HepG2 (cell line): ENCODE measurements around the gene MCF2L. TPM values are rescaled to one million over a fixed set of nuclear protein-coding genes. Genes with fewer than 3 reads are reported as not detected.

Experiments used
- ATAC-seq: fragments of 200-7000 bp; cut with Tn5 transposase; 3 replicates; pipeline ENCODE4 v1.9.1; 2020; ENCODE audit warnings: mild to moderate bottlenecking, moderate library complexity
- BruUV-seq: library from RNA; stranded (reverse); fragments of 400-500 nt; replicated peaks from 2 replicates; lab custom pipeline; 2021; lab: Mats Ljungman, UMichigan
- CTCF ChIA-PET: fragments of 300-600 bp; formaldehyde crosslinking; extraction: SDS; loops from one replicate; lab custom pipeline; 2021; ENCODE audit warnings: low total read pairs, inconsistent platforms, low intra/inter-chr PET ratio; lab: Yijun Ruan, JAX
- POLR2A ChIA-PET: fragments of 350-600 bp; sonication (Branson Sonifier 250); formaldehyde crosslinking; loops from one replicate; lab custom pipeline; 2020; ENCODE audit warnings: antibody characterized with exemption, inconsistent platforms; lab: Yijun Ruan, JAX
- DNase-seq: peaks from one replicate; pipeline ENCODE4 v3.0.0-alpha.2; 2015; ENCODE audit warnings: low spot score
- FAIRE-seq: peaks from 3 replicates; lab custom pipeline; 2011; peaks lifted over from hg19 to GRCh38; lab: Jason Lieb, UNC
- H2AFZ ChIP-seq: one replicate; pipeline ENCODE4 v1.6.1; 2011; ENCODE audit warnings: low read length, inconsistent platforms
- H3K27ac ChIP-seq: fragments of 300-600 bp; 3 replicates; pipeline ENCODE4 v1.8.0; 2011; ENCODE audit warnings: mixed run types, mild to moderate bottlenecking, mixed read lengths, low read length, inconsistent platforms; ENCODE audit not compliant: insufficient read depth; ENCODE audit errors: extremely low read length
- H3K27me3 ChIP-seq, 2 experiments: fragments of 200-600 bp in 1 of 2; 2 replicates in 1 of 2; 3 replicates in 1 of 2; pipeline versions ENCODE4 v1.6.0 to v1.8.0; 2011; ENCODE audit warnings: low read length in 2 of 2, mild to moderate bottlenecking in 2 of 2, moderate library complexity in 2 of 2, inconsistent platforms in 1 of 2; ENCODE audit not compliant: insufficient read depth in 2 of 2, control insufficient read depth in 1 of 2
- H3K36me3 ChIP-seq, 2 experiments: fragments of 200-600 bp in 1 of 2; replicated peaks in 1 of 2; 2 replicates in 1 of 2; 3 replicates in 1 of 2; pipeline versions ENCODE4 v1.5.1 to v1.8.0; 2011; ENCODE audit warnings: low read length in 2 of 2, inconsistent platforms in 1 of 2; ENCODE audit not compliant: insufficient read depth in 2 of 2, control insufficient read depth in 1 of 2
- H3K4me1 ChIP-seq: 2 replicates; pipeline ENCODE4 v1.5.1; 2012; ENCODE audit warnings: low read length, inconsistent platforms; ENCODE audit not compliant: insufficient read depth
- H3K4me2 ChIP-seq: 2 replicates; pipeline ENCODE4 v1.6.0; 2011; ENCODE audit warnings: low read depth, low read length, inconsistent platforms
- H3K4me3 ChIP-seq, 3 experiments: fragments of 200-600 bp in 1 of 3; sonication (generic), shearing (Covaris generic) in 1 of 3; replicated peaks in 1 of 3; 2 replicates each; pipeline ENCODE4 v1.5.1; 2011 to 2016; ENCODE audit warnings: low read length in 3 of 3, inconsistent platforms in 2 of 3, low read depth in 2 of 3, mild to moderate bottlenecking in 2 of 3, control low read depth in 1 of 3, mixed read lengths in 1 of 3; ENCODE audit not compliant: insufficient read depth in 1 of 3
- H3K79me2 ChIP-seq: one replicate; pipeline ENCODE4 v1.6.1; 2011; ENCODE audit warnings: low read length, inconsistent platforms; ENCODE audit not compliant: insufficient read depth
- H3K9ac ChIP-seq: 2 replicates; pipeline ENCODE4 v1.6.0; 2011; ENCODE audit warnings: mild to moderate bottlenecking, low read depth, low read length, inconsistent platforms; ENCODE audit not compliant: insufficient read depth
- H3K9me3 ChIP-seq: 2 replicates; pipeline ENCODE4 v1.5.1; 2012; ENCODE audit warnings: mild to moderate bottlenecking, low read length
- H4K20me1 ChIP-seq: 2 replicates; pipeline ENCODE4 v1.6.0; 2011; ENCODE audit warnings: inconsistent platforms, mild to moderate bottlenecking, low read length, moderate library complexity; ENCODE audit not compliant: insufficient read depth
- AGO2 ChIP-seq: fragments of 200-400 bp; formaldehyde crosslinking; optimal IDR thresholded peaks from 2 replicates; pipeline ENCODE3; 2017; ENCODE audit warnings: mild to moderate bottlenecking, low read depth, low read length, moderate library complexity
- AKAP8 ChIP-seq: sonication (generic); formaldehyde crosslinking; IDR thresholded peaks from 2 replicates; pipeline ENCODE4 v1.5.1; 2020; ENCODE audit warnings: mild to moderate bottlenecking, missing genetic modification reagents
- HNRNPK ChIP-seq: fragments of 200-400 bp; formaldehyde crosslinking; IDR thresholded peaks from 2 replicates; pipeline ENCODE4 v1.6.1; 2018; ENCODE audit warnings: low read length, low read depth, moderate library complexity, mild to moderate bottlenecking; ENCODE audit not compliant: poor library complexity, severe bottlenecking
- HNRNPUL1 ChIP-seq: fragments of 200-400 bp; formaldehyde crosslinking; IDR thresholded peaks from 2 replicates; pipeline ENCODE4 v1.6.1; 2017; ENCODE audit warnings: low read depth, mild to moderate bottlenecking, low read length, moderate library complexity
- JARID2 ChIP-seq: sonication (generic); formaldehyde crosslinking; IDR thresholded peaks from 2 replicates; pipeline ENCODE4 v1.8.1; 2023; ENCODE audit warnings: missing genetic modification reagents, inconsistent platforms; ENCODE audit not compliant: insufficient replicate concordance
- MXD3 ChIP-seq: IDR thresholded peaks from 2 replicates; pipeline ENCODE4 v1.6.1; 2016; ENCODE audit warnings: mild to moderate bottlenecking, missing biosample characterization, missing genetic modification reagents
- NCOA1 ChIP-seq: sonication (generic); formaldehyde crosslinking; IDR thresholded peaks from 2 replicates; pipeline ENCODE4 v1.9.0; 2021; ENCODE audit warnings: missing genetic modification reagents
- RELA ChIP-seq: sonication (generic); formaldehyde crosslinking; IDR thresholded peaks from 2 replicates; pipeline ENCODE4 v1.4.0; 2020; ENCODE audit warnings: missing genetic modification reagents
- SRY ChIP-seq: sonication (generic); formaldehyde crosslinking; IDR thresholded peaks from 2 replicates; pipeline ENCODE4 v1.8.0; 2022; ENCODE audit warnings: mild to moderate bottlenecking, missing genetic modification reagents
- TFDP2 ChIP-seq: sonication (generic); formaldehyde crosslinking; IDR thresholded peaks from 2 replicates; pipeline ENCODE4 v1.4.0; 2020; ENCODE audit warnings: missing genetic modification reagents
- ZNF746 ChIP-seq: sonication (generic); formaldehyde crosslinking; IDR thresholded peaks from 2 replicates; pipeline ENCODE4 v1.8.0; 2022; ENCODE audit warnings: mild to moderate bottlenecking, missing genetic modification reagents
- WGBS: methylation state at CpG from one replicate; pipeline ENCODE4 v1.1.6; 2017; ENCODE audit warnings: low lambda C conversion rate; 5-methylcytosine and 5-hydroxymethylcytosine counted together
- in situ Hi-C: cut with HindIII; loops from 2 replicates; pipeline ENCODE4 v1.10.0; 2017; ENCODE audit warnings: low pct_unique_long_range_greater_than_20kb; ENCODE audit not compliant: extremely low pct_ligation_motif_present
- intact Hi-C: fragments of 100-400 bp; cut with micrococcal nuclease; formaldehyde crosslinking; loops from one replicate; pipeline ENCODE4 v1.10.0; 2022; ENCODE audit not compliant: unreplicated experiment
- polyA plus RNA-seq, 8 experiments: library from polyadenylated mRNA; depleted of rRNA in 3 of 8; stranded (reverse) in 7 of 8; unstranded in 1 of 8; fragments of >200 nt; fragmentation: Illumina TruSeq in 4 of 8; extraction: Trizol in 4 of 8; gene quantifications; 2 replicates each; pipeline versions ENCODE4 v1.2.1 to v1.2.3, GENCODE V29; 2011 to 2016; ENCODE audit warnings: low read depth in 4 of 8, missing spikeins in 1 of 8, mixed read lengths in 1 of 8; ENCODE audit not compliant: insufficient read depth in 1 of 8
- total RNA-seq, 5 experiments: library from RNA; depleted of rRNA; stranded (reverse); fragments of >200 nt; fragmentation: Illumina TruSeq; extraction: Trizol; gene quantifications; 2 replicates each; pipeline ENCODE4 v1.2.3, GENCODE V29; 2016; ENCODE audit warnings: low read depth in 1 of 5
- TF ChIP-seq, protein P1 (sequence below), 2 experiments: sonication (generic) in 1 of 2; formaldehyde crosslinking in 1 of 2; IDR thresholded peaks; 2 replicates each; pipeline versions ENCODE4 v1.5.1 to v1.6.1; 2011 to 2020; ENCODE audit warnings: borderline replicate concordance in 1 of 2, low read depth in 1 of 2, low read length in 1 of 2, mild to moderate bottlenecking in 1 of 2, missing genetic modification reagents in 1 of 2, moderate library complexity in 1 of 2

Gene MCF2L
- total and polyA plus RNA-seq, 2 of the 13 experiments (the other 11 are each of a cell fraction or from before 2014, with no cell fraction given) = 19.4 to 28.4 TPM

GRCh38 chr13:113093580-113094409 lies 124.8 kb downstream of the MCF2L start:
- Histone ChIP-seq H2AFZ (no peak overlapping the region), H3K9me3 (no peaks in the 10 kb centered on the region), H3K27me3 (no peaks in the 10 kb centered on the region), H3K36me3 (peaks cover 0 to 9% of the 10 kb centered on the region in 2 experiments; a peak in 3 of 5 replicates), H3K4me2 (no peak overlapping the region), H3K79me2 (no peaks in the 10 kb centered on the region), H3K9ac (no peak overlapping the region), H3K27ac (no peak overlapping the region), H3K4me1 (no peaks in the 10 kb centered on the region), H4K20me1 (no peaks in the 10 kb centered on the region), H3K4me3 (no peak overlapping the region)
- TF ChIP-seq SRY (no peak), ZNF746 (CRISPR knock-in tag) (no peak), NCOA1 (CRISPR knock-in tag) (no peak), TFDP2 (no peak), RELA (CRISPR knock-in tag) (no peak), JARID2 (no peak), MXD3 (CRISPR knock-in tag) (no peak), AGO2 (peak; percentile 77), AKAP8 (CRISPR knock-in tag) (0 out of 2 replicates have a peak, but pooled peaks have one; percentile 29), HNRNPK (no peak), HNRNPUL1 (no peak)
- TF ChIP-seq, protein P1, sequence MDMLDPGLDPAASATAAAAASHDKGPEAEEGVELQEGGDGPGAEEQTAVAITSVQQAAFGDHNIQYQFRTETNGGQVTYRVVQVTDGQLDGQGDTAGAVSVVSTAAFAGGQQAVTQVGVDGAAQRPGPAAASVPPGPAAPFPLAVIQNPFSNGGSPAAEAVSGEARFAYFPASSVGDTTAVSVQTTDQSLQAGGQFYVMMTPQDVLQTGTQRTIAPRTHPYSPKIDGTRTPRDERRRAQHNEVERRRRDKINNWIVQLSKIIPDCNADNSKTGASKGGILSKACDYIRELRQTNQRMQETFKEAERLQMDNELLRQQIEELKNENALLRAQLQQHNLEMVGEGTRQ (IDR thresholded peaks at IDR 0.05; ENCODE audit: low read depth, low read length) = no peak
- TF ChIP-seq, protein P1 (CRISPR knock-in tag; IDR thresholded peaks at IDR 0.05; ENCODE audit: borderline replicate concordance) = no peak
- DNase-seq (no peak), FAIRE-seq (no peak), ATAC-seq (no peak)
- POLR2A ChIA-PET = no interaction called here
- in situ Hi-C loops = no loop called here
- 95% methylated on average over 16 of the region's 29 CpGs for WGBS
- BruUV-seq = no TSS peak
- CTCF ChIA-PET = no interaction called here
- intact Hi-C loops = no loop called here
